ENCODE measurements around the gene KLHDC2. TPM values are rescaled to one million over a fixed set of nuclear protein-coding genes. Genes with fewer than 3 reads are reported as not detected.
"Not testable (repeated sequence)": the region's sequence is repeated elsewhere in the genome, so short reads cannot be mapped to it uniquely, and the experiment has no call there.

KLHDC2 gene
- total and polyA plus RNA-seq, 2 of the 8 experiments (the other 6 are each of a cell fraction or from before 2014, with no cell fraction given) = 32.9 to 43.4 TPM

GRCh38 chr14:49816118-49816517 is 48.2 kb downstream of the KLHDC2 start:
- H2BK120ac ChIP-seq (replicated peaks; ENCODE audit: low read depth, low read length); H2BK12ac ChIP-seq (ENCODE audit: low read depth, low read length); DNase-seq (ENCODE audit: low read depth in 1 of 2, low spot score in 2 of 2); H2AK5ac ChIP-seq (ENCODE audit: low read depth, low read length); H4K5ac ChIP-seq (ENCODE audit: insufficient read length, low read depth, low read length); H3K4ac ChIP-seq (replicated peaks; ENCODE audit: insufficient read length, low read depth, low read length); H4K91ac ChIP-seq (replicated peaks; ENCODE audit: insufficient read length, low read length); H4K20me1 ChIP-seq (replicated peaks in 1 of 2; ENCODE audit: control insufficient read depth in 1 of 2, insufficient read depth in 2 of 2, low read length in 2 of 2); H3K23ac ChIP-seq (ENCODE audit: insufficient read length); H3K27ac ChIP-seq (ENCODE audit: low read depth, low read length); H2AFZ ChIP-seq (ENCODE audit: low read length); H3K9ac ChIP-seq (replicated peaks in 1 of 4; ENCODE audit: extremely low read depth in 1 of 4, low read depth in 3 of 4, low read length in 3 of 4); H3K18ac ChIP-seq (ENCODE audit: extremely low read depth, low read length); H2BK15ac ChIP-seq (ENCODE audit: low read length); H3K4me3 ChIP-seq (ENCODE audit: extremely low read depth in 1 of 4, insufficient read depth in 2 of 4, low read depth in 3 of 4, low read length in 4 of 4); H2BK5ac ChIP-seq (ENCODE audit: low read depth, low read length); H3K56ac ChIP-seq (replicated peaks; ENCODE audit: insufficient read length, low read depth, low read length); FAIRE-seq; H3K14ac ChIP-seq (ENCODE audit: insufficient read length); H4K8ac ChIP-seq (ENCODE audit: extremely low read depth, insufficient read depth, low read length); H3K23me2 ChIP-seq (ENCODE audit: low read depth, low read length); H2BK20ac ChIP-seq (ENCODE audit: low read length); H3K9me3 ChIP-seq (ENCODE audit: insufficient read depth in 2 of 2, low read depth in 1 of 2, low read length in 1 of 2); H3K79me2 ChIP-seq (ENCODE audit: control insufficient read depth in 1 of 2, insufficient read depth in 2 of 2, low read length in 2 of 2); H3K79me1 ChIP-seq (ENCODE audit: low read depth, low read length); H3K4me2 ChIP-seq (ENCODE audit: insufficient read depth in 1 of 2, low read depth in 2 of 2, low read length in 2 of 2); H3K4me1 ChIP-seq (replicated peaks in 1 of 4; ENCODE audit: control insufficient read depth in 3 of 4, insufficient read depth in 4 of 4, low read length in 3 of 4); H3K27me3 ChIP-seq (replicated peaks in 1 of 4; ENCODE audit: control insufficient read depth in 3 of 4, extremely low read depth in 1 of 4, insufficient read depth in 3 of 4, low read length in 3 of 4): not testable (repeated sequence)
- ChIA-PET POLR2A (ENCODE audit: partially characterized antibody) (interaction anchor here (1.6 kb wide), 1 partner anchor 10 kb away, joined by 9 read pairs; no protein-coding TSS in a partner anchor), CTCF (ENCODE audit: partially characterized antibody) (interaction anchor here (0.9 to 2.8 kb wide), 2 partner anchors 29 to 37 kb away, joined by 3 to 14 read pairs; partner anchors contain the start of gene NEMF)
- WGBS, 2 experiments (ENCODE audit: extremely low coverage in 1 of 2, insufficient coverage in 1 of 2, insufficient read length in 1 of 2, insufficient replicate concordance in 2 of 2, low coverage in 1 of 2, low lambda C conversion rate in 2 of 2, missing lambda C conversion rate in 1 of 2) = 94% methylated on average over 2 of the region's 2 CpGs; no CpG with 5 or more reads in 1 of the 2 experiments
- peaks cover 12 to 63% (median 40%) of the 10 kb centered on the region in 4 experiments for H3K36me3 ChIP-seq (ENCODE audit: control insufficient read depth in 2 of 4, insufficient read depth in 4 of 4, low read length in 3 of 4)

Data from H1 (cell line).